Osteoblast (primary cell): ENCODE measurements around the gene SHROOM2. TPM values are rescaled to one million over a fixed set of nuclear protein-coding genes. Genes with fewer than 3 reads are reported as not detected.

Experiments
- DNase-seq: peaks from one replicate; pipeline ENCODE4 v3.0.0; 2011; ENCODE audit warnings: low spot score, mixed read lengths; ENCODE audit not compliant: insufficient read length; ENCODE audit errors: missing footprints
- H2AFZ ChIP-seq: 2 replicates; pipeline ENCODE4 v1.6.0; 2011; ENCODE audit warnings: mild to moderate bottlenecking, low read length
- H3K27ac ChIP-seq: 2 replicates; pipeline ENCODE4 v1.5.1; 2011; ENCODE audit warnings: mild to moderate bottlenecking, low read depth, low read length, moderate library complexity
- H3K27me3 ChIP-seq: 2 replicates; pipeline ENCODE4 v1.6.0; 2012; ENCODE audit warnings: mild to moderate bottlenecking, control low read depth, inconsistent platforms, low read length, moderate library complexity; ENCODE audit not compliant: insufficient read depth
- H3K36me3 ChIP-seq: 2 replicates; pipeline ENCODE4 v1.5.1; 2011; ENCODE audit warnings: mild to moderate bottlenecking, low read length, control low read depth, moderate library complexity; ENCODE audit not compliant: insufficient read depth
- H3K4me1 ChIP-seq: 2 replicates; pipeline ENCODE4 v1.5.1; 2011; ENCODE audit warnings: mild to moderate bottlenecking, low read length, control low read depth, moderate library complexity; ENCODE audit not compliant: insufficient read depth
- H3K4me2 ChIP-seq: 2 replicates; pipeline ENCODE4 v1.6.0; 2011; ENCODE audit warnings: mild to moderate bottlenecking, low read length; ENCODE audit not compliant: insufficient read depth
- H3K4me3 ChIP-seq: fragments of 200-600 bp; sonication (generic); 3 replicates; pipeline ENCODE4 v1.5.1; 2012; ENCODE audit warnings: mild to moderate bottlenecking, low read length, inconsistent platforms; ENCODE audit not compliant: insufficient read depth
- H3K79me2 ChIP-seq: 2 replicates; pipeline ENCODE4 v1.6.0; 2012; ENCODE audit warnings: mild to moderate bottlenecking, low read length, control low read depth, inconsistent platforms; ENCODE audit not compliant: insufficient read depth
- H3K9me3 ChIP-seq: 2 replicates; pipeline ENCODE4 v1.5.1; 2011; ENCODE audit warnings: low read depth, low read length, control low read depth
- H4K20me1 ChIP-seq: 2 replicates; pipeline ENCODE4 v1.6.0; 2012; ENCODE audit warnings: mild to moderate bottlenecking, low read length, control low read depth; ENCODE audit not compliant: insufficient read depth
- CTCF ChIP-seq: IDR thresholded peaks from 2 replicates; pipeline ENCODE4 v1.5.1; 2011; ENCODE audit warnings: mild to moderate bottlenecking, low read depth, low read length, moderate library complexity; ENCODE audit errors: extremely low read depth
- total RNA-seq: library from RNA; depleted of rRNA; stranded (reverse); fragments of >200 nt; gene quantifications from 2 replicates; pipeline ENCODE4 v1.2.3, GENCODE V29; 2012

The SHROOM2 gene
- total RNA-seq, 1 donor: 8.0 TPM

DNA sequence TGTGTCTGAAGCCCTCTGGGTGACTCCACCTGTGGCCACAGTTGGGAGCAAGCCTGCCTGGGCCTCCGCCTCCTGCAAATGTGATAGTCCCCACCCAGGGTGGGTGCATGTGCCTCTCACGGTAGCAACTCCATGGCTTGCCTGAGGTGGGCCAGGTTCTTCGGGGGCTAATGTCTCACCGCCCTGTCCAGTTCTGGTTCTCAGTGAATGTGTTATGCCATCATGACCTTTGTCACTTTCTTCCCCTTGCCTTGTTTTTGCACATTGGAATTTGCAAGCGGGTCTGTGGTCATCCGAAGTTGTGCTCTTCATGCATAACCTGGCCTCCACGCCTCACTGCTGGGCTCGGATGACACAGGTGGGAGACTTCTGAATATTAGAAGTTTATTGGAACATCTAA lies 39.7 kb downstream of the SHROOM2 start:
- no peak for TF ChIP-seq CTCF
- Histone ChIP-seq H4K20me1 (no peaks in the 10 kb centered on the region), H3K4me3 (no peak overlapping the region), H3K79me2 (no peaks in the 10 kb centered on the region), H3K27ac (no peak overlapping the region), H3K4me2 (no peak overlapping the region), H3K4me1 (no peaks in the 10 kb centered on the region), H3K9me3 (no peaks in the 10 kb centered on the region), H3K27me3 (no peaks in the 10 kb centered on the region), H2AFZ (no peak overlapping the region), H3K36me3 (no peaks in the 10 kb centered on the region)
- no peak for DNase-seq

GRCh38 chrX:9829308-9830267 lies 43.4 kb downstream of the SHROOM2 start:
- Histone ChIP-seq H3K4me2 (no peak overlapping the region), H3K27ac (no peak overlapping the region), H3K4me1 (no peaks in the 10 kb centered on the region), H3K27me3 (no peaks in the 10 kb centered on the region), H3K79me2 (no peaks in the 10 kb centered on the region), H3K36me3 (no peaks in the 10 kb centered on the region), H3K9me3 (no peaks in the 10 kb centered on the region), H2AFZ (no peak overlapping the region), H3K4me3 (no peak overlapping the region), H4K20me1 (no peaks in the 10 kb centered on the region)
- DNase-seq: no peak
- no peak for TF ChIP-seq CTCF

- no peak for DNase-seq
- Histone ChIP-seq H2AFZ (no peak overlapping the region), H3K4me2 (no peak overlapping the region), H3K79me2 (no peaks in the 10 kb centered on the region), H3K36me3 (no peaks in the 10 kb centered on the region), H3K9me3 (no peaks in the 10 kb centered on the region), H3K4me3 (no peak overlapping the region), H3K4me1 (no peaks in the 10 kb centered on the region), H3K27me3 (no peaks in the 10 kb centered on the region), H3K27ac (no peak overlapping the region), H4K20me1 (no peaks in the 10 kb centered on the region)
- TF ChIP-seq CTCF: no peak
Measured at GRCh38 chrX:9832811-9833210, 46.6 kb downstream of the SHROOM2 start.

DNA sequence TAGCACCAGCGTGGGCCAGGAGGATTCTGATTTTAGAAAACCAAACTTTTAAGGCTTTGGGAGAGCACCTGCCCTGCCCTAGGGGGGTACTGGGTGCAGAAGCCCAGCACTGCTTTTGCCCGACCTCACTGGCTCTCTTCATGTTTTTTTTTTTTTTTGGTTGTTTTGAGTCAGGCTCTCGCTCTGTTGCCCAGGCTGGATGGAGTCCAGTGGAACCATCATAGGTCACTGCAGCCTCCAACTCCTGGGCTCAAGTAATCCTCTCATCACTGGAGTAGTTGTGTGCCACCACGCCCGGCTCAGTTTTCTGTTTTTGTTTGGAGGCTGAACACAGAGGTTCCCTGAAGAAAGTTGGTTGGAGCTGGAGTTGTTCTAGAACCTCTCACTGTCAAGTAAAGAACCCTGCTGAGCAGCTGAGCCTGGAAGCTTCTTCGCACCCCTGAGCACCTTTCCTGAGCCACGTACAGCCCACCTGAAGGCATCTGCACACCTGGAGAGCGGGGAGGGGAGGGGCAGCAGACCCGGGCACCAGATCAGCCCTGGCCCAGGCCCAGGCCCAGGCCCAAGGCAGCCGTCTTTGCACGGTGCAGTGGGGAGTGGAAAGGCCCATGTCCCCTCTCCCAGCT lies 49.5 kb downstream of the SHROOM2 start:
- Histone ChIP-seq H3K4me3 (no peak overlapping the region), H2AFZ (no peak overlapping the region), H3K79me2 (no peaks in the 10 kb centered on the region), H3K27ac (no peak overlapping the region), H3K36me3 (no peaks in the 10 kb centered on the region), H3K27me3 (no peaks in the 10 kb centered on the region), H4K20me1 (no peaks in the 10 kb centered on the region), H3K4me2 (no peak overlapping the region), H3K9me3 (no peaks in the 10 kb centered on the region), H3K4me1 (no peaks in the 10 kb centered on the region)
- no peak for TF ChIP-seq CTCF
- no peak for DNase-seq
